Calu3 (cell line): ENCODE measurements around the gene MAT1A. TPM values are rescaled to one million over a fixed set of nuclear protein-coding genes. Genes with fewer than 3 reads are reported as not detected.
"Not testable (repeated sequence)": the region's sequence is repeated elsewhere in the genome, so short reads cannot be mapped to it uniquely, and the experiment has no call there.

Experiments used
- BruUV-seq: library from RNA; stranded (reverse); fragments of 400-500 nt; replicated peaks from 2 replicates; lab custom pipeline; 2021; lab: Mats Ljungman, UMichigan
- CTCF ChIA-PET: fragments of 300-600 bp; sonication (Branson Sonifier 250); formaldehyde crosslinking; loops from one replicate; lab custom pipeline; 2022; ENCODE audit warnings: antibody characterized with exemption; lab: Charles Lee
- DNase-seq: peaks from one replicate; pipeline ENCODE4 v3.0.0; 2022
- H3K27ac Mint-ChIP-seq: one replicate; pipeline ENCODE4 v1.8.0; 2022; ENCODE audit warnings: mixed read lengths; ENCODE audit not compliant: unreplicated experiment
- H3K27me3 Mint-ChIP-seq: one replicate; pipeline ENCODE4 v1.8.0; 2022; ENCODE audit warnings: mixed read lengths; ENCODE audit not compliant: unreplicated experiment
- H3K36me3 Mint-ChIP-seq: one replicate; pipeline ENCODE4 v1.8.0; 2022; ENCODE audit warnings: mild to moderate bottlenecking, moderate library complexity, mixed read lengths; ENCODE audit not compliant: insufficient read depth, unreplicated experiment
- H3K4me1 Mint-ChIP-seq: one replicate; pipeline ENCODE4 v1.8.0; 2022; ENCODE audit warnings: mild to moderate bottlenecking, low read depth, mixed read lengths; ENCODE audit not compliant: unreplicated experiment
- H3K4me3 Mint-ChIP-seq: one replicate; pipeline ENCODE4 v1.8.0; 2022; ENCODE audit warnings: mild to moderate bottlenecking, low read depth, moderate library complexity, mixed read lengths; ENCODE audit not compliant: unreplicated experiment
- H3K9me3 Mint-ChIP-seq: one replicate; pipeline ENCODE4 v1.8.0; 2022; ENCODE audit warnings: low read depth, mixed read lengths; ENCODE audit not compliant: unreplicated experiment
- intact Hi-C: fragments of 100-400 bp; cut with micrococcal nuclease; formaldehyde crosslinking; loops from one replicate; pipeline ENCODE4 v1.10.0; 2022; ENCODE audit not compliant: unreplicated experiment
- total RNA-seq: library from RNA; stranded (reverse); gene quantifications from 2 replicates; pipeline ENCODE4 v1.2.3, GENCODE V29; 2022

The MAT1A gene
- total RNA-seq, 1 experiment from 2014 or later: not detected

DNA sequence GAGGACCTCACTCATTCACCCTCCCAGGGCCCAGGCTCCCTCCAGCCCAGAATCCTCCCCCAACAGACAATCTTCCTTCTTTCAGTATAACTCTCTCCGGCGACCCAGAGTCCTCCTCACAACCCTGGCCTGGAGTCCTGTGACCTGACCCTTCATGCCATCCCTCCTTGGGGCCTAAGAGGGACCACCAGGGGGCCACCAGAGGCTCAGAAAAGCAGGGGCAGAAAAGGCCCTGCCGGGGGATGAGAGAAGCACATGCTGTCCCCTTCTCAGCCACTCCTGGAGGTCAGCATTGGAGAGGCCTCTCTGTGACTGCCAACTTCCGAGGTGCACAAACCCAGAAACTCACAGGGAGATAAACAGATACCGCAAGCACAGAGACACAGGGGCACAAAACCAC lies 53.0 kb downstream of the MAT1A start:
- CTCF ChIA-PET, H3K36me3 Mint-ChIP-seq, H3K27me3 Mint-ChIP-seq, H3K27ac Mint-ChIP-seq, H3K4me3 Mint-ChIP-seq, H3K4me1 Mint-ChIP-seq, intact Hi-C loops, H3K9me3 Mint-ChIP-seq, BruUV-seq, DNase-seq: not testable (repeated sequence)

DNA sequence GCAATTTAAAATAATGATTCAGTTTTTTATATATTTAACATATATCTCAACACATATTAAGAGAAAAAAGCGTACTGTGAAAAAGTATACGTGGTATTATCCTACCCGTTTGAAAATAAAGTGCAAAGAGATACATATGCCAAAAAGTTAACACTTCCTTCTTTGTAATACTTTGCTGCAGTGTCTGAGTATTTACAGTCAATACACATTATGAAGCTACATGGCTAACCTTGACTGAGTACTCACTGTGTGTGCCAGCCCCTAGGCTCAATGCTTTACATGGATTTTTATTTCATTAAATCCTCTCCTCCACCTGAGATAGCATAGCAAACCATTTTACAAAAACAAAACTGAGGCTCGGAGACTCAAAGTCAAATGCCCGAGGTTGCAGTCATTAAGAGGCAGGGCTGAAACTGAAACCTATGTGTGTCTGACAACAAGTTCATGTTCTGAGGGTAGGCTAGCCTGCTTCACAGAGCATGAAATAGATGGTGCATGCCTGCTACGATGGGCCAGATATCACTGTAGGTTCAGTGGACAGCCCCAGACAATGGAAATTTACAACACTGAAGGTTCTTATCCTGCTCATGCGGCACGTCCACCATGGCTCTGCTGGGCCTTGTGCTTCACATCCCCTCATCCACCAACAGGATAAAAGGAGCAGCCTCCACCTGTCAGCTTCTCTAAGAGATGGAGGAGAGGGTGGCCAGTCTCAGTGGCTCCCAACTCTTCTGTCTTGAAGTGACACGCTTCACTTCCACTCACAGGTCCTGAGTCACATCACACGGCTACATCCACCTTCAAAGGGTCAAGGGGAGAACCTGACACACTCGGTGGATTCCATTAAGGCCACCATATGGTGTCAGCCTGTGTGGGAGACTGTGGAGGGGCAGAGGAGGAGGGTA lies 54.9 kb downstream of the MAT1A start:
- H3K27ac Mint-ChIP-seq, H3K27me3 Mint-ChIP-seq, intact Hi-C loops, H3K4me1 Mint-ChIP-seq, H3K4me3 Mint-ChIP-seq, DNase-seq, H3K9me3 Mint-ChIP-seq, BruUV-seq, H3K36me3 Mint-ChIP-seq: not testable (repeated sequence)
- CTCF ChIA-PET: interaction anchor here (0.5 kb wide), 1 partner anchor 376 kb away, joined by 4 read pairs; no protein-coding TSS in a partner anchor

DNA sequence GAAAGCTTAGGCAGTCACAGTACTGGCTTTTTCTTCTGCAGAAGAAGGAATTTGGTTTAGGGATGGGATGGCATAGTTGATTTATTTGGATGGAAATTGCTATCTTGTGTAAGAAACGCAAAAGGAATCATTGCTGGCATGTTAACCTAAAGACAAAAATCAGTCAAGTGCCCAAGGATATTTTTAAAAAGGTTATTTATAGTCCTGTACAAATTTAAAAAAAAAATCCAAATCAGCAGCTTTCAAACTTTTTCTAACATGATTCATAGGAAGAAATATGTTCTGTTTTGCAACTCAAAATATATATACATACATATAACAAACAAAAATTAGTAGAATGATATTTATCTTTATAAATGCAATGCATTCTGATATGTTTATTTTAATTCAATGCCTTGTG lies 55.6 kb downstream of the MAT1A start:
- H3K4me3 Mint-ChIP-seq, H3K27ac Mint-ChIP-seq, BruUV-seq, DNase-seq, intact Hi-C loops, H3K27me3 Mint-ChIP-seq, H3K9me3 Mint-ChIP-seq, H3K4me1 Mint-ChIP-seq, H3K36me3 Mint-ChIP-seq: not testable (repeated sequence)
- CTCF ChIA-PET: interaction anchor here (0.5 kb wide), 1 partner anchor 377 kb away, joined by 4 read pairs; no protein-coding TSS in a partner anchor

DNA sequence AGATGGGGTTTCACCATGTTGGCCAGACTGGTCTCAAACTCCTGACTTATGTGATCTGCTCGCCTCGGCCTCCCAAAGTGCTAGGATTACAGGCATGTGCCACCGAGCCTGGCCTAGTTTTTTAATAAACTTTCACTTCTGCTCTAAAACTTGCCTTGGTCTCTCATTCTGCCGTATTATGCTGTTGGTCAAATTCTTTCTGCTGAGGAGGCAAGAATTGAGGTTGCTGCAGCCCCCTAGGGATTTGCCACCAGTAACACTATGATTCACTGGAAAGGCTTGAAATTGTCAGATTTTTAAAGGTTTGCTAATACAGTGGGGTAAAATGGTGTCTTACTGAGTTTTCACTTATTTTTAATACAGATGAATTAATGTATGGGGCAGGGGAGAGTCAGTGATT lies 62.7 kb downstream of the MAT1A start:
- intact Hi-C loops: loop anchor here (5.0 kb wide), 1 partner anchor 169 kb away; no protein-coding TSS in a partner anchor
- DNase-seq, H3K4me3 Mint-ChIP-seq, H3K27ac Mint-ChIP-seq, H3K4me1 Mint-ChIP-seq, CTCF ChIA-PET, BruUV-seq, H3K9me3 Mint-ChIP-seq, H3K36me3 Mint-ChIP-seq, H3K27me3 Mint-ChIP-seq: not testable (repeated sequence)

DNA sequence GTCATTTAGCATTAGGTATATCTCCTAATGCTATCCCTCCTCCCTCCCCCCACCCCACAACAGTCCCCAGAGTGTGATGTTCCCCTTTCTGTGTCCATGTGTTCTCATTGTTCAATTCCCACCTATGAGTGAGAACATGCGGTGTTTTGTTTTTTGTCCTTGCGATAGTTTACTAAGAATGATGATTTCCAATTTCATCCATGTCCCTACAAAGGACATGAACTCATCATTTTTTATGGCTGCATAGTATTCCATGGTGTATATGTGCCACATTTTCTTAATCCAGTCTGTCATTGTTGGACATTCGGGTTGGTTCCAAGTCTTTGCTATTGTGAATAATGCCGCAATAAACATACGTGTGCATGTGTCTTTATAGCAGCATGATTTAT lies 66.4 kb downstream of the MAT1A start:
- intact Hi-C loops, H3K4me3 Mint-ChIP-seq, H3K9me3 Mint-ChIP-seq, H3K36me3 Mint-ChIP-seq, BruUV-seq, H3K27ac Mint-ChIP-seq, DNase-seq, H3K4me1 Mint-ChIP-seq, H3K27me3 Mint-ChIP-seq: not testable (repeated sequence)
- CTCF ChIA-PET: interaction anchor here (1.0 to 1.2 kb wide), 7 partner anchors 19 to 165 kb away, joined by 5 to 30 read pairs (median 5); no protein-coding TSS in a partner anchor

Other genes with a start within 250 kb of the MAT1A start
- 26.5 and 33.2 TPM in 2 replicates for gene TMEM254, start 211.0 kb downstream of the MAT1A start, total RNA-seq
- gene PLAC9, start 156.9 kb downstream of the MAT1A start, total RNA-seq: not detected in 2 replicates
- 835 and 846 TPM in 2 replicates for gene ANXA11, start 84.1 kb downstream of the MAT1A start, total RNA-seq
- gene DYDC1, start 67.1 kb upstream of the MAT1A start, total RNA-seq: not detected in 2 replicates
- not detected in 2 replicates for gene DYDC2, start 67.1 kb upstream of the MAT1A start, total RNA-seq
- 61.4 and 67.2 TPM in 2 replicates for gene PRXL2A, start 118.9 kb upstream of the MAT1A start, total RNA-seq
- gene TSPAN14, start 164.7 kb upstream of the MAT1A start, total RNA-seq: 98.6 and 116 TPM in 2 replicates
- gene SH2D4B, start 248.2 kb upstream of the MAT1A start, total RNA-seq: 0.24 TPM in 1 of 2 replicates, not detected in the other